ENCODE data around the gene CYB5A. TPM values are rescaled to one million over a fixed set of nuclear protein-coding genes. Genes with fewer than 3 reads are reported as not detected.

Gene CYB5A
- total RNA-seq, 1 experiment from 2014 or later, result 210 TPM

- H3K9me3 ChIP-seq (replicated peaks), result no peaks in the 10 kb centered on the region
- no peak overlapping the region for H3K27ac ChIP-seq
- no peaks in the 10 kb centered on the region for H3K27me3 ChIP-seq (replicated peaks)
- H3K4me3 ChIP-seq, result no peak overlapping the region
- H3K36me3 ChIP-seq, result peaks cover 17% of the 10 kb centered on the region
- H3K4me1 ChIP-seq (replicated peaks), result peaks cover 9% of the 10 kb centered on the region; the same call in 1 of the 2 replicates
- no peak for DNase-seq (ENCODE audit: low read depth in 1 of 2, low spot score in 2 of 2)
These were observed 12.8 kb downstream of the CYB5A start for GRCh38 chr18:74278983-74279382.

DNA sequence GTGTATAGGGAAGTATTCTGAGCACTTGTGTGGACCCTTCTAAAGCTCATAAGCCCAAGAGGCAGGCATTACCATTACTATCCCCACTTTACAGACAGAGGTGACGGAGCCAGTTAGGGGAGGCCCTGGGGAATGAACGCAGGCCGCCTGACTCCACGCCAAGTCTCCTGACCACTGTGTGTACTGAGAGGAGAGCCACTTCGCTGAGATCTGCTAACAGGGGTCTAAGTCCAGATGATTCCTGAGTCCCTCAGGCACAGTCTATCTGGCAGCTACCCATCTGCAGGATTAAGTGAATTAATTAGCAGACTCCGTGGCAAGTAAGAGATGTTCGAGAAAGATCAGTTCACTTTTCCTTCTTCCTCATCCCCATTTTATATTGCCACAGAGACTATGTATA lies 13.7 kb downstream of the CYB5A start:
- H3K27me3 ChIP-seq (replicated peaks), result no peaks in the 10 kb centered on the region
- H3K4me3 ChIP-seq, result no peak overlapping the region
- no peaks in the 10 kb centered on the region for H3K9me3 ChIP-seq (replicated peaks)
- no peak for DNase-seq (ENCODE audit: low read depth in 1 of 2, low spot score in 2 of 2)
- H3K36me3 ChIP-seq, result peaks cover 11% of the 10 kb centered on the region; the same call in 1 of the 2 replicates
- no peak overlapping the region for H3K27ac ChIP-seq
- H3K4me1 ChIP-seq (replicated peaks), result peaks cover 3% of the 10 kb centered on the region; the same call in 1 of the 2 replicates

DNA sequence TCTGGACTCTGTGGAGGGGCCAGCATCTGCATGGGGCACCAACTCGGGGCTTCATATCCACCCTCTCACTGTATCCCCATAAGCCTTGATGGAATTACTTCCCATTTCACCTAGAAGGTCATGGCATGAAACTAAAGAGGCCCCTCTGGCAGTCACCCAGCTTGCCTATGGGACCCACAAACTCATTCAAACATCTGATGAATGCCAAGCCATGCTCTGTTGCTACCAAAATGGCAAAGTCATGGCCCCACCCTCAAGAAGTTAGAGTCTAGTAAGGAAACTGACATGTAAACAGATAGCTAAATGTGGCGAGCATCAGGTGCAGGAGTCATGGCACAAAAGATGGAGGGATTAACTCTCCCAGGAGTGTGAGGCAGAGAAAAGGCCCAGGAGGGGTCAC lies 14.5 kb downstream of the CYB5A start:
- H3K27me3 ChIP-seq (replicated peaks), result no peaks in the 10 kb centered on the region
- H3K4me1 ChIP-seq (replicated peaks), result no peaks in the 10 kb centered on the region
- DNase-seq (ENCODE audit: low read depth in 1 of 2, low spot score in 2 of 2), result no peak
- H3K36me3 ChIP-seq, result peaks cover 11% of the 10 kb centered on the region; the same call in 1 of the 2 replicates
- no peak overlapping the region for H3K27ac ChIP-seq
- no peak overlapping the region for H3K4me3 ChIP-seq
- no peaks in the 10 kb centered on the region for H3K9me3 ChIP-seq (replicated peaks)

DNA sequence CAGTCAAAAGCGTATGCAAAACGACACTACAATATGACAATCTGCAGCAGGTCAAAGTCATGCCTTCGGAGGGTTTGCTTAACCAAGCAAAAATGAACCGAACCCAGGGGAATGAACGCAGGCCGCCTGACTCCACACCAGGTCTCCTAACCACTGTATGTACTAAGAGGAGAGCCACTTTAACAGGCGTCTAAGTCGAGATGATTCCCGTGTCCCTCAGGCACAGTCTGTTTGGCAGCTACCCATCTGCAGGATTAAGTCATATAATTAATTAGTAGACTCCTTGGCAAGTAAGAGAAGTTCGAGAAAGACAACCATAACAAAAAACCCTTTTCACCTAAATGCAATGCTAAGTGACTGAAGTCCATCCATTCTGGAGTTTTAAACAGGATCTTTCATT lies 15.2 kb downstream of the CYB5A start:
- DNase-seq (ENCODE audit: low read depth in 1 of 2, low spot score in 2 of 2), result no peak
- Histone ChIP-seq H3K4me3 (no peak overlapping the region), H3K4me1 (replicated peaks) (no peaks in the 10 kb centered on the region), H3K27me3 (replicated peaks) (no peaks in the 10 kb centered on the region), H3K36me3 (peaks cover 8% of the 10 kb centered on the region; the same call in 1 of the 2 replicates), H3K27ac (no peak overlapping the region), H3K9me3 (replicated peaks) (no peaks in the 10 kb centered on the region)

- no peak for DNase-seq (ENCODE audit: low read depth in 1 of 2, low spot score in 2 of 2)
- Histone ChIP-seq H3K9me3 (replicated peaks) (no peaks in the 10 kb centered on the region), H3K27me3 (replicated peaks) (no peaks in the 10 kb centered on the region), H3K36me3 (peaks cover 8% of the 10 kb centered on the region; the same call in 1 of the 2 replicates), H3K4me1 (replicated peaks) (no peaks in the 10 kb centered on the region), H3K4me3 (no peak overlapping the region), H3K27ac (no peak overlapping the region)
These were observed 16.0 kb downstream of the CYB5A start for GRCh38 chr18:74275736-74276135.

- Histone ChIP-seq H3K36me3 (peaks cover 8% of the 10 kb centered on the region; the same call in 1 of the 2 replicates), H3K4me3 (no peak overlapping the region), H3K27me3 (replicated peaks) (no peaks in the 10 kb centered on the region), H3K4me1 (replicated peaks) (no peaks in the 10 kb centered on the region), H3K9me3 (replicated peaks) (no peaks in the 10 kb centered on the region), H3K27ac (no peak overlapping the region)
- no peak for DNase-seq (ENCODE audit: low read depth in 1 of 2, low spot score in 2 of 2)
These were observed 17.1 kb downstream of the CYB5A start for GRCh38 chr18:74274700-74275099.

DNA sequence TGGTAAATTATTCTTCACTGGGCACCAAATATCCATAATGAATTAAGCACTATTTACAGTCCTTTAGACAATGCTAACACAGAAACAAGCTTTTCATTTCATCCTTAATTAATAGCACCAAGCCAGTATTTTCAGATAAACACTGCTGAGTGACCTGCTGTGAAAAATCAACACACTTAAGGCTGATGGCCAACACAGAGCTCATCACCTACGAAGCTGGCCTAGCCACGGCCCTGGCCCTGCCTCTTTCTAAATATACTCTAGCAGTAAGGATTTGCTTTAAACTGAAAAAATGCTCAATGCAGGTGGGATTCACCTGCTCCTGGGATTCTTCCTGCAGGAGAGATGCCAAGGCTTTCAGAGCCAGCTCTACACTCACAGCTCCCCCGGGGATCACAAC lies 18.4 kb downstream of the CYB5A start:
- Histone ChIP-seq H3K9me3 (replicated peaks) (no peaks in the 10 kb centered on the region), H3K27me3 (replicated peaks) (no peaks in the 10 kb centered on the region), H3K36me3 (peaks cover 8% of the 10 kb centered on the region; the same call in 1 of the 2 replicates), H3K4me1 (replicated peaks) (no peaks in the 10 kb centered on the region), H3K27ac (no peak overlapping the region), H3K4me3 (no peak overlapping the region)
- no peak for DNase-seq (ENCODE audit: low read depth in 1 of 2, low spot score in 2 of 2)

DNA sequence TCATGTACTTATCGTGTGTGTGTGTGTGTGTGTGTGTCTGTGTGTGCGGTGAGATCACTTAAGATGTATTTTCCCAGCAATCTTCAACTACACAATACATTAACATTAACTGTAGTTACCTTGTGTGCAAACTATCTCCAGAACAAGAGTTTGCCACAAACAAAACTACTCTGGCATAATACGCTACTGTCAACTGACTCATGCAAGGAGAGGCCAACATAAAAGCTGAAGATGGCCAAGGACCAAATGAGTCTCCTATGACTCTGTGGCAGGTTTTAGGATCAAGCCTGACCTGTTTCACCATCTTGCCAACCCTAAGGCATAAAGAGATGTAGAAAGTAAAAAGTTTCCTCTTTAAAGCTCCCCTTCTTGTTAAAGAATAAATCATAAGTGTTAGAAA lies 20.1 kb downstream of the CYB5A start:
- H3K4me1 ChIP-seq (replicated peaks), result no peaks in the 10 kb centered on the region; the same call in 1 of the 2 replicates
- H3K9me3 ChIP-seq (replicated peaks), result no peaks in the 10 kb centered on the region
- H3K27ac ChIP-seq, result no peak overlapping the region
- H3K36me3 ChIP-seq, result peaks cover 3% of the 10 kb centered on the region; the same call in 1 of the 2 replicates
- no peak overlapping the region for H3K4me3 ChIP-seq
- H3K27me3 ChIP-seq (replicated peaks), result no peaks in the 10 kb centered on the region
- DNase-seq (ENCODE audit: low read depth in 1 of 2, low spot score in 2 of 2), result no peak

DNA sequence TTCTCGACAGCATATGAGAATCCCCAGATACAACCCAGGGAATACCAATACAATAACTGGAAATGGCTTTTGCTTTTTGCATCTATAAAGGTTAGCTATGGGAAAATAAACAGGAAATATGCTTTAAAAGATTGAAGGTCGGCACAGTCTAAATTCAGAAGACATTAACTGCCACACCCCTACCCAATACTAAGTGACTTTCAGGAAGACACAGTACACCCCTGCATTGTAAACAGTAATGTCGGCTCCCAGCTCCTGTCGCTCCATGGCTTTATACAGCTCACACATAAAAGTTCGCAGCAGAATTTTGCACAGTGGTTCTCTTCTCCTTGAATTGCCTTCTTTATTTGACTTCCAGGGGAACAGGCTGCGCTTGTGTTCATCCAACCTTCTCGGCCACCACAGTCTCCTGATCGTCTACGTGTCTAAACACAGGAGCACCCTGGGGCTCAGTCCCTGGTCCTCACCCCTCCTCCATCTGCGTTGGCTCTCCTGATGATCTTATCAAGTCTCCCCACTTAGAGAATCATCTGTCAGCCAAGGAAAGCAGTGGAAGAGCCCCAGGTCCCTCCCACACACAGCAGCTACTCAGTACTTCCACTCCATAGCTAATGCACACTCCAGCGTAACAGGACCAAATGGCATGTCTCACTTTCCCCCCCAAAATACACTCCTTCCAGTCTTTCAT lies 22.7 kb downstream of the CYB5A start:
- no peaks in the 10 kb centered on the region for H3K9me3 ChIP-seq (replicated peaks)
- H3K27me3 ChIP-seq (replicated peaks), result no peaks in the 10 kb centered on the region
- H3K4me1 ChIP-seq (replicated peaks), result peaks cover 10% of the 10 kb centered on the region
- no peak for DNase-seq (ENCODE audit: low read depth in 1 of 2, low spot score in 2 of 2)
- H3K36me3 ChIP-seq, result peaks cover 8% of the 10 kb centered on the region; the same call in 1 of the 2 replicates
- no peak overlapping the region for H3K4me3 ChIP-seq
- H3K27ac ChIP-seq, result no peak overlapping the region

GRCh38 chr18:74268175-74268574 lies 23.6 kb downstream of the CYB5A start:
- Histone ChIP-seq H3K27ac (no peak overlapping the region), H3K4me3 (no peak overlapping the region), H3K4me1 (replicated peaks) (peaks cover 10% of the 10 kb centered on the region), H3K9me3 (replicated peaks) (no peaks in the 10 kb centered on the region), H3K36me3 (peaks cover 11% of the 10 kb centered on the region; the same call in 1 of the 2 replicates), H3K27me3 (replicated peaks) (no peaks in the 10 kb centered on the region)
- no peak for DNase-seq (ENCODE audit: low read depth in 1 of 2, low spot score in 2 of 2)

GRCh38 chr18:74266161-74266560 lies 25.6 kb downstream of the CYB5A start:
- Histone ChIP-seq H3K9me3 (replicated peaks) (no peaks in the 10 kb centered on the region), H3K27ac (0 out of 2 replicates have a peak overlapping the region, but pooled peaks have one; percentile 36), H3K4me3 (no peak overlapping the region), H3K4me1 (replicated peaks) (peaks cover 10% of the 10 kb centered on the region), H3K36me3 (peaks cover 27% of the 10 kb centered on the region), H3K27me3 (replicated peaks) (no peaks in the 10 kb centered on the region)
- peak in 1 of 2 experiments; percentile 45 for DNase-seq (ENCODE audit: low read depth in 1 of 2, low spot score in 2 of 2)

- peaks cover 31% of the 10 kb centered on the region for H3K36me3 ChIP-seq
- no peak overlapping the region for H3K4me3 ChIP-seq
- H3K4me1 ChIP-seq (replicated peaks), result peaks cover 10% of the 10 kb centered on the region
- no peaks in the 10 kb centered on the region for H3K27me3 ChIP-seq (replicated peaks)
- H3K27ac ChIP-seq, result 0 out of 2 replicates have a peak overlapping the region, but pooled peaks have one; percentile 36
- DNase-seq (ENCODE audit: low read depth in 1 of 2, low spot score in 2 of 2), result no peak
- H3K9me3 ChIP-seq (replicated peaks), result no peaks in the 10 kb centered on the region
These were observed 26.1 kb downstream of the CYB5A start for GRCh38 chr18:74265546-74266098.

GRCh38 chr18:74264303-74265020 lies 27.3 kb downstream of the CYB5A start:
- no peaks in the 10 kb centered on the region for H3K9me3 ChIP-seq (replicated peaks)
- H3K4me3 ChIP-seq, result no peak overlapping the region
- H3K36me3 ChIP-seq, result peaks cover 39% of the 10 kb centered on the region
- peaks cover 10% of the 10 kb centered on the region for H3K4me1 ChIP-seq (replicated peaks)
- no peak overlapping the region for H3K27ac ChIP-seq
- DNase-seq (ENCODE audit: low read depth in 1 of 2, low spot score in 2 of 2), result no peak
- no peaks in the 10 kb centered on the region for H3K27me3 ChIP-seq (replicated peaks)

Data from SJSA1 (cell line).